Activated naive CD8-positive, alpha-beta T cell treated with anti-CD3 and anti-CD28 coated beads for 36 hours (primary cell): ENCODE data around the gene DOK3. TPM values are rescaled to one million over a fixed set of nuclear protein-coding genes. Genes with fewer than 3 reads are reported as not detected.
A peak's percentile ranks its signal among the peaks of the same experiment; 100 is the strongest.

ENCODE experiments used
- DNase-seq: peaks from one replicate; pipeline ENCODE4 v3.0.0; 2021
- H3K27ac Mint-ChIP-seq: one replicate; pipeline ENCODE4 v1.8.0; 2022; ENCODE audit warnings: mild to moderate bottlenecking, moderate library complexity, mixed read lengths
- H3K27me3 Mint-ChIP-seq: one replicate; pipeline ENCODE4 v1.8.0; 2022; ENCODE audit warnings: mild to moderate bottlenecking, mixed read lengths
- H3K36me3 Mint-ChIP-seq: one replicate; pipeline ENCODE4 v1.8.0; 2021; ENCODE audit warnings: mild to moderate bottlenecking, mixed read lengths
- H3K4me1 Mint-ChIP-seq: one replicate; pipeline ENCODE4 v1.8.0; 2021; ENCODE audit warnings: mixed read lengths
- H3K4me3 Mint-ChIP-seq: one replicate; pipeline ENCODE4 v1.8.0; 2022; ENCODE audit warnings: mild to moderate bottlenecking, moderate library complexity, mixed read lengths
- H3K9me3 Mint-ChIP-seq: one replicate; pipeline ENCODE4 v1.8.0; 2022; ENCODE audit warnings: mixed read lengths
- total RNA-seq, 2 experiments: library from RNA; stranded (reverse); gene quantifications; one replicate each; pipeline ENCODE4 v1.2.3, GENCODE V29; 2021

DOK3 gene, protein sequence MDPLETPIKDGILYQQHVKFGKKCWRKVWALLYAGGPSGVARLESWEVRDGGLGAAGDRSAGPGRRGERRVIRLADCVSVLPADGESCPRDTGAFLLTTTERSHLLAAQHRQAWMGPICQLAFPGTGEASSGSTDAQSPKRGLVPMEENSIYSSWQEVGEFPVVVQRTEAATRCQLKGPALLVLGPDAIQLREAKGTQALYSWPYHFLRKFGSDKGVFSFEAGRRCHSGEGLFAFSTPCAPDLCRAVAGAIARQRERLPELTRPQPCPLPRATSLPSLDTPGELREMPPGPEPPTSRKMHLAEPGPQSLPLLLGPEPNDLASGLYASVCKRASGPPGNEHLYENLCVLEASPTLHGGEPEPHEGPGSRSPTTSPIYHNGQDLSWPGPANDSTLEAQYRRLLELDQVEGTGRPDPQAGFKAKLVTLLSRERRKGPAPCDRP
- 1 to 10 TPM; 8.2 to 8.6 TPM for total RNA-seq

DNA sequence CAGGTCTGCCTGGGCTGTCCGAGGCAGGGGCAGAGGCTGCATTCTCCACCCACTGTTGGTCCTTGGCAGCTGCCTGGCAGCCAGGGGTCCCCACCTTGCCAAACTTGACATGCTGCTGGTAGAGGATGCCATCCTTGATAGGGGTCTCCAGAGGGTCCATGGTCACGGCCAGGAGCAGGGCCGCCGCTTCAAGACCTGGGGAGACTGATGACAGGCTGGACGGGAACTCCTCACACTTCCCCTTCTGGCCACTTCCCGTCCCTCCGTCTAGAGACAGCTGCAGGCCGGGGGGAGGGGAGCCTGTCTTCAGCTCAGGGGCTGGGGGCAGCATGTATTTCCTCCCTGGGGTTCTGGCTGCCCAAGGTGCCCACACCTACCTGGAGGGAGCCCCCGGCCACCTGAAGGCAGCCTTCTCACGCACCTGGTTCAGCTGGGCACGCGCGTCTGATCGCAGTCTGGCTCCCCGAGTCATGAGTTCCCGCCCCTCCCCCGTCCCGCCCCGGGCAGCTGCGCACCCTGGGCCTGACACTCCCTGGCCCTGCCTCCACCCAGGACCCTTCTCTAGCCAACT is at the start of gene DOK3:
TSS of gene DOK3 (minus strand) at position 446 of the 571 bp plus-strand sequence. CDS start at position 160, 286 bp downstream.
- H3K27ac Mint-ChIP-seq, result peak within 1 kb of the TSS; percentile 51
- peaks cover 27% of the 10 kb centered on the region for H3K36me3 Mint-ChIP-seq

GRCh38 chr5:177557796-177558195 is 48.2 kb upstream of the DOK3 start:
- no peak for DNase-seq
- Mint-ChIP-seq H3K27ac (no peak overlapping the region), H3K4me3 (no peak overlapping the region), H3K36me3 (peaks cover under 1% of the 10 kb centered on the region), H3K4me1 (peaks cover 16% of the 10 kb centered on the region), H3K9me3 (no peaks in the 10 kb centered on the region), H3K27me3 (no peaks in the 10 kb centered on the region)

More for the DNA sequence above, at the start of gene DOK3:
- Mint-ChIP-seq H3K4me1 (peaks cover 19% of the 10 kb centered on the region), H3K9me3 (no peaks in the 10 kb centered on the region), H3K4me3 (no peak within 1 kb of the TSS), H3K27me3 (no peaks in the 10 kb centered on the region)
- no peak for DNase-seq

GRCh38 chr5:177557041-177557647 is 47.5 kb upstream of the DOK3 start:
- Mint-ChIP-seq H3K27me3 (no peaks in the 10 kb centered on the region), H3K4me1 (peaks cover 20% of the 10 kb centered on the region), H3K4me3 (no peak overlapping the region), H3K9me3 (no peaks in the 10 kb centered on the region), H3K27ac (no peak overlapping the region), H3K36me3 (peaks cover 7% of the 10 kb centered on the region)
- no peak for DNase-seq

GRCh38 chr5:177555665-177556064 is 46.0 kb upstream of the DOK3 start:
- H3K27ac Mint-ChIP-seq, result no peak overlapping the region

DNA sequence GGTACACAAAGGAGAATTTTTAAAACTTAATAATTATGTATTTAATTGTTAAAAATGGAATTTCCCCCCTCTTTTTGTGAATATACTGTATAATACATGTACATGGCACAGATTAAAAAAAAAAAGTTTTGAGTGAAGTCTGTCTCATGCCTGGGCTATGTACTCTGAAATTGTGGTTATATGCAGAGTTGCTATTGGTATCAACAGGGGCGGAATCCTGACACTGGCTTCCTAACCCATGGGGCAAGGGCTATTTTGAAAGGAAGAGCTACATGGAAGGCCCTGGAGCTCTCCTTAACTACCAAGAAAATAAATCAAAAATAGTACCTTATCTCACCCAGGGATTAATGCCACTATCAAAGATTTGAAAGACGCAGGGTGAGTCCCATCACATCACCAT is 45.6 kb upstream of the DOK3 start:
- Mint-ChIP-seq H3K4me3 (peak overlapping the region; percentile 78), H3K27ac (no peak overlapping the region), H3K4me1 (peaks cover 27% of the 10 kb centered on the region), H3K36me3 (peaks cover 10% of the 10 kb centered on the region), H3K27me3 (no peaks in the 10 kb centered on the region), H3K9me3 (no peaks in the 10 kb centered on the region)
- DNase-seq, result no peak

More at GRCh38 chr5:177555665-177556064, 46.0 kb upstream of the DOK3 start:
- no peaks in the 10 kb centered on the region for H3K9me3 Mint-ChIP-seq
- no peaks in the 10 kb centered on the region for H3K27me3 Mint-ChIP-seq
- peaks cover 10% of the 10 kb centered on the region for H3K36me3 Mint-ChIP-seq
- H3K4me1 Mint-ChIP-seq, result peaks cover 26% of the 10 kb centered on the region
- no peak for DNase-seq
- no peak overlapping the region for H3K4me3 Mint-ChIP-seq

- Mint-ChIP-seq H3K4me3 (peak within 1 kb of the TSS; percentile 82), H3K4me1 (peaks cover 29% of the 10 kb centered on the region), H3K27ac (peak within 1 kb of the TSS; percentile 39), H3K36me3 (peaks cover 10% of the 10 kb centered on the region), H3K9me3 (no peaks in the 10 kb centered on the region), H3K27me3 (no peaks in the 10 kb centered on the region)
- peak; percentile 96 for DNase-seq
Observed at GRCh38 chr5:177554474-177555111, 45.0 kb upstream of the DOK3 start, which contains the start of gene FAM193B. Gene FAM193B, minus strand, starts transcription at chr5:177554563. Its CDS starts 105 bp downstream, at chr5:177554458.

DNA sequence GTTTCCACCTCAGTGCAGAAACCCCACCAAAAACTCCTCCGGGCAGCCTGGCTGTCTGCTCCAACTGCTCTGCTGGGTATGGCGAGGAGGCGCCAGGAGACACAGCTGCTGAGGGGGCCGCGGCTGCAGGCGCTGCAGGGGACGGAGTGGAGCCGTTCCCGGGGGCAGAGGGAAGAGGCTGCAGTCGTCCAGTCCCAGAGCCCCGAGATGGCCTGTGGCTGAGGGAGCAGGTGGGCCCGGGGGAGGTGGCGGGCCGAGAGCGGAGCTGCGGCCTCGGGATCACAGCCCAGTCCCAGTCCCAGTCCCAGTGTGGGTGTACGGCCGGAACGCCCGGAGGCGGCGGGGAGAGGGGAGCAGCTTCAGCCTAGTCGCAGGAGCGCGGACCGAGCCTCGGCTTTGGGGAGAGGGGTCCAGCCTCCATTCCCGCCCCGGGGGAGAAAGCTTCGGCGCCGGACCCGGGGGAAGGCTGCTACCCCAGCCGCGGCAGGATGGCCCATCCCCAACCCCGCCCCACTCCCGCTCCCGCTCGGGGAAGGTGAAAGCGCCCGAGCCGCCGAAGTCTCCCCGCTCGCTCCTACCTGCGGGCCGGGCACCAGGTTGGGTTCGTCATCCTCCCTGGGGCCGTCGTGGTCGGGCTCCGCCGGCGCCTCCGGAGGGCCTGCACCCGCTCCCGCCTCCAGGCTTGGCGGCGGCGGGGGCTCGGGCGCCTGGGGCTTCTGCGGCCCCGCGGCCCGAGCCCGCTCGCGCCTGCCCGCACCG is 44.2 kb upstream of the DOK3 start:
- peak; percentile 58 for DNase-seq
- Mint-ChIP-seq H3K27me3 (no peaks in the 10 kb centered on the region), H3K27ac (peak overlapping the region; percentile 25), H3K4me1 (peaks cover 31% of the 10 kb centered on the region), H3K4me3 (peak overlapping the region; percentile 82), H3K9me3 (no peaks in the 10 kb centered on the region), H3K36me3 (peaks cover 10% of the 10 kb centered on the region)

- Mint-ChIP-seq H3K4me1 (peaks cover 31% of the 10 kb centered on the region), H3K4me3 (peak overlapping the region; percentile 82), H3K36me3 (peaks cover 10% of the 10 kb centered on the region), H3K27ac (no peak overlapping the region), H3K9me3 (no peaks in the 10 kb centered on the region), H3K27me3 (no peaks in the 10 kb centered on the region)
- peak; percentile 3 for DNase-seq
Observed at GRCh38 chr5:177552839-177553455, 43.3 kb upstream of the DOK3 start.

DNA sequence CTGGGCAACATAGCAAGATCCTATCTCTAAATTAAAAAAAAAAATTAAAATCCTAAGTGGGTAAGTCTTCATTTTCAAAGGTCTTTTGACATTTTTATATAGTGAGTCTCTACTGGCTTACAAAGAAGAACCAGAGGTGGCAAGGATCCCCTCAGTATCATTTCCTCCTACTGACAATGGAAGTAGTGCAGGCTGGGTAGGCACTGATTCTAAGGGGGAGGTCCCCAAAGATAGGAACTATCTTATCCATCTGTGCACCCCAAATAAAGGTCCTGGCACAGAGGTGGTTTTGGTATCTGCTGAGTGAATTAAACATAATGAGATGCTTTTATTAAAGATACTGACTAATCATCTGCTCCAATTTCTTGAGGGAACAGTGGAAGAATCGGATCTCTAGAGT is 40.5 kb upstream of the DOK3 start:
- Mint-ChIP-seq H3K36me3 (peaks cover 10% of the 10 kb centered on the region), H3K9me3 (no peaks in the 10 kb centered on the region), H3K4me1 (peaks cover 29% of the 10 kb centered on the region), H3K27me3 (no peaks in the 10 kb centered on the region), H3K27ac (no peak overlapping the region), H3K4me3 (no peak overlapping the region)
- no peak for DNase-seq

GRCh38 chr5:177548495-177548894 is 38.9 kb upstream of the DOK3 start:
- DNase-seq, result no peak
- Mint-ChIP-seq H3K4me1 (peaks cover 27% of the 10 kb centered on the region), H3K36me3 (peaks cover 10% of the 10 kb centered on the region), H3K4me3 (no peak overlapping the region), H3K27me3 (no peaks in the 10 kb centered on the region), H3K9me3 (no peaks in the 10 kb centered on the region), H3K27ac (no peak overlapping the region)

GRCh38 chr5:177547736-177548135 is 38.1 kb upstream of the DOK3 start:
- H3K27me3 Mint-ChIP-seq, result no peaks in the 10 kb centered on the region
- no peak overlapping the region for H3K4me3 Mint-ChIP-seq
- no peaks in the 10 kb centered on the region for H3K9me3 Mint-ChIP-seq
- H3K36me3 Mint-ChIP-seq, result peaks cover 9% of the 10 kb centered on the region
- peaks cover 21% of the 10 kb centered on the region for H3K4me1 Mint-ChIP-seq
- H3K27ac Mint-ChIP-seq, result no peak overlapping the region
- no peak for DNase-seq

- H3K9me3 Mint-ChIP-seq, result no peaks in the 10 kb centered on the region
Observed at GRCh38 chr5:177546258-177546741, 36.7 kb upstream of the DOK3 start.

GRCh38 chr5:177545487-177546257 is 36.0 kb upstream of the DOK3 start:
- no peak overlapping the region for H3K27ac Mint-ChIP-seq
- no peak overlapping the region for H3K4me3 Mint-ChIP-seq
- H3K9me3 Mint-ChIP-seq, result no peaks in the 10 kb centered on the region
- no peaks in the 10 kb centered on the region for H3K27me3 Mint-ChIP-seq
- no peak for DNase-seq
- H3K4me1 Mint-ChIP-seq, result peaks cover 12% of the 10 kb centered on the region
- H3K36me3 Mint-ChIP-seq, result no peaks in the 10 kb centered on the region

More at GRCh38 chr5:177546258-177546741, 36.7 kb upstream of the DOK3 start:
- no peak overlapping the region for H3K4me3 Mint-ChIP-seq
- H3K4me1 Mint-ChIP-seq, result peaks cover 13% of the 10 kb centered on the region
- no peak overlapping the region for H3K27ac Mint-ChIP-seq
- no peaks in the 10 kb centered on the region for H3K27me3 Mint-ChIP-seq
- DNase-seq, result no peak
- no peaks in the 10 kb centered on the region for H3K36me3 Mint-ChIP-seq
